GM18951 (cell line): ENCODE measurements around the gene SLC34A1.
"Not testable (repeated sequence)": the region's sequence is repeated elsewhere in the genome, so short reads cannot be mapped to it uniquely, and the experiment has no call there.

ENCODE experiments used
- POLR2A ChIP-seq: IDR thresholded peaks from 4 replicates; pipeline ENCODE4 v1.6.1; 2011; ENCODE audit warnings: mild to moderate bottlenecking; ENCODE audit not compliant: insufficient read length, insufficient read depth; ENCODE audit errors: extremely low read depth
- in situ Hi-C: fragments of 300-500 bp; cut with MboI; formaldehyde crosslinking; loops from one replicate; pipeline ENCODE4 v1.12.0; 2022; ENCODE audit warnings: low sequenced_read_pairs, mixed read lengths, inconsistent platforms; ENCODE audit not compliant: unreplicated experiment

SLC34A1 gene

GRCh38 chr5:177384134-177384533 lies at the start of gene SLC34A1:
SLC34A1 (plus strand) TSS chr5:177384434; CDS start chr5:177385742, 1,308 bp downstream.
- no peak for TF ChIP-seq POLR2A
- in situ Hi-C loops, result no loop called here

GRCh38 chr5:177334781-177335700 lies 49.2 kb upstream of the SLC34A1 start:
- in situ Hi-C loops, result no loop called here
- TF ChIP-seq POLR2A, result no peak

- in situ Hi-C loops, result no loop called here
Measured at GRCh38 chr5:177335701-177336065, 48.6 kb upstream of the SLC34A1 start.

GRCh38 chr5:177336112-177336511 lies 48.1 kb upstream of the SLC34A1 start:
- TF ChIP-seq POLR2A, result no peak
- in situ Hi-C loops, result no loop called here

More at GRCh38 chr5:177335701-177336065, 48.6 kb upstream of the SLC34A1 start:
- no peak for TF ChIP-seq POLR2A

- no peak for TF ChIP-seq POLR2A
Measured at GRCh38 chr5:177336603-177337494, 47.4 kb upstream of the SLC34A1 start.

GRCh38 chr5:177338251-177339106 lies 45.8 kb upstream of the SLC34A1 start:
- TF ChIP-seq POLR2A, result no peak
- in situ Hi-C loops, result no loop called here

More at GRCh38 chr5:177336603-177337494, 47.4 kb upstream of the SLC34A1 start:
- in situ Hi-C loops, result no loop called here

GRCh38 chr5:177339107-177339638 lies 45.1 kb upstream of the SLC34A1 start:
- TF ChIP-seq POLR2A, result no peak
- in situ Hi-C loops, result no loop called here

GRCh38 chr5:177343000-177343399 lies 41.2 kb upstream of the SLC34A1 start:
- in situ Hi-C loops, result not testable (repeated sequence)

GRCh38 chr5:177343777-177344176 lies 40.5 kb upstream of the SLC34A1 start:
- no peak for TF ChIP-seq POLR2A
- in situ Hi-C loops, result no loop called here

GRCh38 chr5:177344891-177345290 lies 39.3 kb upstream of the SLC34A1 start:
- TF ChIP-seq POLR2A, result no peak
- in situ Hi-C loops, result no loop called here

- in situ Hi-C loops, result no loop called here
- no peak for TF ChIP-seq POLR2A
Measured at GRCh38 chr5:177346820-177347219, 37.4 kb upstream of the SLC34A1 start.

- TF ChIP-seq POLR2A, result no peak
- in situ Hi-C loops, result no loop called here
Measured at GRCh38 chr5:177347699-177348098, 36.5 kb upstream of the SLC34A1 start.

- in situ Hi-C loops, result no loop called here
- TF ChIP-seq POLR2A, result no peak
Measured at GRCh38 chr5:177349362-177349647, 34.9 kb upstream of the SLC34A1 start.
